ENCODE data around the gene AK1.

GRCh38 chr9:127926906-127927200 is 49.4 kb upstream of the AK1 start:
- TF ChIP-seq, protein P1, sequence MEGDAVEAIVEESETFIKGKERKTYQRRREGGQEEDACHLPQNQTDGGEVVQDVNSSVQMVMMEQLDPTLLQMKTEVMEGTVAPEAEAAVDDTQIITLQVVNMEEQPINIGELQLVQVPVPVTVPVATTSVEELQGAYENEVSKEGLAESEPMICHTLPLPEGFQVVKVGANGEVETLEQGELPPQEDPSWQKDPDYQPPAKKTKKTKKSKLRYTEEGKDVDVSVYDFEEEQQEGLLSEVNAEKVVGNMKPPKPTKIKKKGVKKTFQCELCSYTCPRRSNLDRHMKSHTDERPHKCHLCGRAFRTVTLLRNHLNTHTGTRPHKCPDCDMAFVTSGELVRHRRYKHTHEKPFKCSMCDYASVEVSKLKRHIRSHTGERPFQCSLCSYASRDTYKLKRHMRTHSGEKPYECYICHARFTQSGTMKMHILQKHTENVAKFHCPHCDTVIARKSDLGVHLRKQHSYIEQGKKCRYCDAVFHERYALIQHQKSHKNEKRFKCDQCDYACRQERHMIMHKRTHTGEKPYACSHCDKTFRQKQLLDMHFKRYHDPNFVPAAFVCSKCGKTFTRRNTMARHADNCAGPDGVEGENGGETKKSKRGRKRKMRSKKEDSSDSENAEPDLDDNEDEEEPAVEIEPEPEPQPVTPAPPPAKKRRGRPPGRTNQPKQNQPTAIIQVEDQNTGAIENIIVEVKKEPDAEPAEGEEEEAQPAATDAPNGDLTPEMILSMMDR (conservative IDR thresholded peaks at IDR 0.05; ENCODE audit: low read depth, low read length): no peak
- no peak for TF ChIP-seq EZH2 (IDR thresholded peaks at IDR 0.05; ENCODE audit: borderline replicate concordance, low read depth, low read length, poor library complexity, severe bottlenecking)
